ENCODE measurements around the gene SGK1. TPM values are rescaled to one million over a fixed set of nuclear protein-coding genes. Genes with fewer than 3 reads are reported as not detected.
"Not testable (repeated sequence)": the region's sequence is repeated elsewhere in the genome, so short reads cannot be mapped to it uniquely, and the experiment has no call there.

Gene SGK1
- total and polyA plus RNA-seq, 2 experiments from 2014 or later: 145 to 161 TPM

DNA sequence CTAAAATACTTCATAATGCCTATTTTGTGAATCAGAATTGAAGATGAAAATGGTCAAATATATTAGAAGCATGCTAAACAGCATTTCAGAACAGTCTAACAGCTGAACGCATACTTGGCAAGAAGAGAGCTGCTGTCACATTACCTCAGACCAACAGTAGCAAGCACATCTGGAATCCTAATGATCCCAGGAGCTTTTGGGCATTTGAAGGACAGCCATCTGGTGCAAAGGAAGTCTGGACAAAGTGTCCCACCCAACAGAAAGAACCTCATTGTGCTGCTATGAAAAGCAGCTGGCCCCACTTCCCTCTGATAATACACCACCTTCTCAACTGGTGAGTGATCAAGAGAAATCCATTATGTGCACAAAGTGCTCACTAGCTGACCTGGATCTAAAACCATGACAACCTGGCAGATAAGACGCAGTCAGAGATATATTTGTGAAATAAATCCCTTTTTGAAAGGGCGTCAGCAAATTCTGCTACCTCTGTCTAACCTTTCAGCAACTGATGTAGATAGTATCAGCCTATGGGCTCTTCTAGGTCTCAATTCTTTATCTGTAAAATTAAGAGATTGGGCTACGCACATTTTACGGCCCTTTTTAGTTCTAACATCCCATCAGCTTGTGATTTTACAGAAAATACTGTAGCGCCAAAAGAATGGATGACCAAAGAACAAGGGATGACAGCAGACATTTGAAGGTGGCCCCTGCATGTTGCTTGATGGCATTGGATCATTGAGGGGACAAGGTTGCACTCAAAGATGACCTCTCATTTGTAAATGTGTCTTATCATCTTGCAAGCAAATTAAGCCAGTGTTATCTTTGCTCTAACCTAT, 78.7 kb downstream of the SGK1 start:
- Histone ChIP-seq H4K20me1 (ENCODE audit: insufficient read depth, poor library complexity, severe bottlenecking) (no peaks in the 10 kb centered on the region), H3K4me2 (no peak overlapping the region), H3K36me3 (replicated peaks; ENCODE audit: insufficient read depth, low read depth) (no peaks in the 10 kb centered on the region), H3K27me3 (no peaks in the 10 kb centered on the region), H3K79me2 (no peaks in the 10 kb centered on the region), H3K4me3 (no peak overlapping the region), H3K9me2 (replicated peaks; ENCODE audit: insufficient read depth) (no peaks in the 10 kb centered on the region), H3K27ac (no peak overlapping the region), H3K9me3 (ENCODE audit: low read depth) (no peaks in the 10 kb centered on the region), H2AFZ (no peak overlapping the region), H3K4me1 (ENCODE audit: insufficient read depth) (no peaks in the 10 kb centered on the region)
- DNase-seq (ENCODE audit: low spot score): no peak
- TF ChIP-seq, protein P1, sequence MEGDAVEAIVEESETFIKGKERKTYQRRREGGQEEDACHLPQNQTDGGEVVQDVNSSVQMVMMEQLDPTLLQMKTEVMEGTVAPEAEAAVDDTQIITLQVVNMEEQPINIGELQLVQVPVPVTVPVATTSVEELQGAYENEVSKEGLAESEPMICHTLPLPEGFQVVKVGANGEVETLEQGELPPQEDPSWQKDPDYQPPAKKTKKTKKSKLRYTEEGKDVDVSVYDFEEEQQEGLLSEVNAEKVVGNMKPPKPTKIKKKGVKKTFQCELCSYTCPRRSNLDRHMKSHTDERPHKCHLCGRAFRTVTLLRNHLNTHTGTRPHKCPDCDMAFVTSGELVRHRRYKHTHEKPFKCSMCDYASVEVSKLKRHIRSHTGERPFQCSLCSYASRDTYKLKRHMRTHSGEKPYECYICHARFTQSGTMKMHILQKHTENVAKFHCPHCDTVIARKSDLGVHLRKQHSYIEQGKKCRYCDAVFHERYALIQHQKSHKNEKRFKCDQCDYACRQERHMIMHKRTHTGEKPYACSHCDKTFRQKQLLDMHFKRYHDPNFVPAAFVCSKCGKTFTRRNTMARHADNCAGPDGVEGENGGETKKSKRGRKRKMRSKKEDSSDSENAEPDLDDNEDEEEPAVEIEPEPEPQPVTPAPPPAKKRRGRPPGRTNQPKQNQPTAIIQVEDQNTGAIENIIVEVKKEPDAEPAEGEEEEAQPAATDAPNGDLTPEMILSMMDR (IDR thresholded peaks at IDR 0.05; ENCODE audit: poor library complexity): no peak
- no peak for TF ChIP-seq EZH2 (IDR thresholded peaks at IDR 0.05; ENCODE audit: borderline replicate concordance)
- no peak for TF ChIP-seq EZH2phosphoT487 (IDR thresholded peaks at IDR 0.05; ENCODE audit: low read depth, severe bottlenecking, unreplicated experiment)
- WGBS (ENCODE audit: low lambda C conversion rate, missing lambda C conversion rate): 48% methylated on average over 6 of the region's 6 CpGs

DNA sequence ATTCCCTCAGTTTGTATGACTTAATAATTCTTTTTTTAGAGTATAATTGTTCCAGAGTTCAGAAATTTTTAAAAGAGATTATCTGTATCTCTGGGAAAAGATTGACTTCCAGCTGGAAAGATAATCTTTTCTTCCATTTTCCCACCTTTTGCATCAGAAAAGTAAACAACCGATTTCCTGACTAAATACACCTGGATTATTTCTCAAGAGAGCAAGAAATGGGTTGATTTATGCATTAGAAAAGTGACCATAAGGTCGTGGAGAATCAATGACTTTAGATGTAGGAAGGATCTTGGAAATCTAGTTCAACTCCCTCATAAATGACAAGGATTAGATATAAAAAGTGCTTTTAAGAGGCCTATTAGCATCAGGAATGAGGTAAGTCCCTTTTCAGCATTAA, 79.9 kb downstream of the SGK1 start:
- Histone ChIP-seq H3K4me3 (no peak overlapping the region), H3K27me3 (no peaks in the 10 kb centered on the region), H2AFZ (no peak overlapping the region), H3K79me2 (no peaks in the 10 kb centered on the region), H3K27ac (no peak overlapping the region), H3K4me1 (ENCODE audit: insufficient read depth) (no peaks in the 10 kb centered on the region), H4K20me1 (ENCODE audit: insufficient read depth, poor library complexity, severe bottlenecking) (no peaks in the 10 kb centered on the region), H3K9me2 (replicated peaks; ENCODE audit: insufficient read depth) (no peaks in the 10 kb centered on the region), H3K4me2 (no peak overlapping the region), H3K36me3 (replicated peaks; ENCODE audit: insufficient read depth, low read depth) (no peaks in the 10 kb centered on the region), H3K9me3 (ENCODE audit: low read depth) (no peaks in the 10 kb centered on the region)
- TF ChIP-seq, protein P1 (IDR thresholded peaks at IDR 0.05; ENCODE audit: poor library complexity): no peak
- TF ChIP-seq EZH2 (IDR thresholded peaks at IDR 0.05; ENCODE audit: borderline replicate concordance) (no peak), EZH2phosphoT487 (IDR thresholded peaks at IDR 0.05; ENCODE audit: low read depth, severe bottlenecking, unreplicated experiment) (no peak)
- DNase-seq (ENCODE audit: low spot score): no peak
- 67% methylated on average over 2 of the region's 2 CpGs for WGBS (ENCODE audit: low lambda C conversion rate, missing lambda C conversion rate)

DNA sequence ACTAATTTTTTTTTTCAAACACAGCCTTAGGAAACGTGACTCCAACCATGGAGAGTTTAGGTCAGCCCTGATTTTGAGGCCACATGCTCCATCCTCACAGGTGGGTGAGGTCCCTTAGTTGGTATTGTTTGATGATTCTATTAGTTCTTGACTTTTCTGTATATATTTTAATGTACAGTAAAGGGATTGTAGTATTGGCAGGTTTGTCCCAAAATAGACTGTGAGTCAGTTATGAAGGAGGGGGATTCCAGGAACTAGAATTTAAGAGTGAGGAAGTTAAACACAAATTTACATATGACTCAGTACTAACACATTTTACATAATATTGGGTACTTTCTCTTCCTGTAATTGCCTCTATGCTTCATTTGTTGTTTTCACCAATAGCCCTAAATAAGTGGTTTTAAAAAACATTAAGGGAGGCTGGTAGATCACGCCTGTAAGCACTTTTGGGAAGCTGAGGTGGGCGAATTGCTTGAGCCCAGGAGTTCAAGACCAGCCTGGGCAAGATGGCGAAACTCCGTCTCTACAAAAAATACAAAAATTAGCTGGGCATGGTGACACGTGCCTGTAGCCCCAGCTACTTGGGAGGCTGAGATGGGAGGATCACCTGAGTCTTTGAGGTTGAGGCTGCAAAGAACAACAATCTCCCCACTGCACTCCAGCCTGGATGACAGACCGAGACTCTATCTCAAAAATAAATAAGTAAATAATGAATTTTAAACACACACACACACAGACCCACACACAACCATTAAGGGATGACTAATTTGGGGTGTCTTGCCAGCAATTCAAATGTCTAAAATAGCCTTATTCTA, 81.8 kb downstream of the SGK1 start:
- H3K4me3 ChIP-seq: no peak overlapping the region
- H3K9me3 ChIP-seq (ENCODE audit: low read depth): no peaks in the 10 kb centered on the region
- no peaks in the 10 kb centered on the region for H3K36me3 ChIP-seq (replicated peaks; ENCODE audit: insufficient read depth, low read depth)
- no peaks in the 10 kb centered on the region for H4K20me1 ChIP-seq (ENCODE audit: insufficient read depth, poor library complexity, severe bottlenecking)
- H3K4me1 ChIP-seq (ENCODE audit: insufficient read depth): no peaks in the 10 kb centered on the region
- no peak overlapping the region for H3K4me2 ChIP-seq
- H3K27me3 ChIP-seq: no peaks in the 10 kb centered on the region
- H3K9me2 ChIP-seq (replicated peaks; ENCODE audit: insufficient read depth): no peaks in the 10 kb centered on the region
- no peak for DNase-seq (ENCODE audit: low spot score)
- TF ChIP-seq, protein P1 (IDR thresholded peaks at IDR 0.05; ENCODE audit: poor library complexity): no peak
- TF ChIP-seq EZH2phosphoT487 (IDR thresholded peaks at IDR 0.05; ENCODE audit: low read depth, severe bottlenecking, unreplicated experiment) (no peak), EZH2 (IDR thresholded peaks at IDR 0.05; ENCODE audit: borderline replicate concordance) (no peak)
- WGBS (ENCODE audit: low lambda C conversion rate, missing lambda C conversion rate): 91% methylated on average over 7 of the region's 7 CpGs
- no peak overlapping the region for H2AFZ ChIP-seq
- no peaks in the 10 kb centered on the region for H3K79me2 ChIP-seq
- H3K27ac ChIP-seq: no peak overlapping the region

DNA sequence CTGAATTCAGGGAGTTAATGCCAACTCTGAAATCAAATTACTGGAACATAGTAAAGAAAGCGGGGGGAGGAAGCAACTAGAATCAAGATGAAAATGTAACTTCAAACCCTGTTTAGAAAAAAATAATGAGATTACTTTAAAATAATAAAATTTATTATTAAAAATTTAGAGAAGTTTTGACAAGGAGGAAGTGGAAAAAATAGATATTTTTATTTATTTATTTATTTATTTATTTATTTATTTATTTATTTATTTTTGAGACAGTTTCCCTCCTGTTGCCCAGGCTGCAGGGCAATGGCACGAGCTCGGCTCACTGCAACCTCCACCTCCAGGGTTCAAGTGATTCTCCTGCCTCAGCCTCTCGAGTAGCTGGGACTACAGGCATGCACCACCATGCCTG, 82.6 kb downstream of the SGK1 start:
- not testable (repeated sequence) for H3K27ac ChIP-seq; H3K9me2 ChIP-seq (replicated peaks; ENCODE audit: insufficient read depth); H3K36me3 ChIP-seq (replicated peaks; ENCODE audit: insufficient read depth, low read depth); H3K27me3 ChIP-seq; H3K4me2 ChIP-seq; H3K79me2 ChIP-seq; H4K20me1 ChIP-seq (ENCODE audit: insufficient read depth, poor library complexity, severe bottlenecking); H3K4me3 ChIP-seq; DNase-seq (ENCODE audit: low spot score); H2AFZ ChIP-seq; H3K9me3 ChIP-seq (ENCODE audit: low read depth); H3K4me1 ChIP-seq (ENCODE audit: insufficient read depth)
- 95% methylated on average over 4 of the region's 4 CpGs for WGBS (ENCODE audit: low lambda C conversion rate, missing lambda C conversion rate)

Measured in hepatocyte (in vitro differentiated cells).